ENCODE results near the gene GSK3A.

GRCh38 chr19:42289556-42290041 lies 47.2 kb upstream of the GSK3A start:
- TF ChIP-seq POLR2A (IDR thresholded peaks at IDR 0.05) = no peak
- TF ChIP-seq, protein P1, sequence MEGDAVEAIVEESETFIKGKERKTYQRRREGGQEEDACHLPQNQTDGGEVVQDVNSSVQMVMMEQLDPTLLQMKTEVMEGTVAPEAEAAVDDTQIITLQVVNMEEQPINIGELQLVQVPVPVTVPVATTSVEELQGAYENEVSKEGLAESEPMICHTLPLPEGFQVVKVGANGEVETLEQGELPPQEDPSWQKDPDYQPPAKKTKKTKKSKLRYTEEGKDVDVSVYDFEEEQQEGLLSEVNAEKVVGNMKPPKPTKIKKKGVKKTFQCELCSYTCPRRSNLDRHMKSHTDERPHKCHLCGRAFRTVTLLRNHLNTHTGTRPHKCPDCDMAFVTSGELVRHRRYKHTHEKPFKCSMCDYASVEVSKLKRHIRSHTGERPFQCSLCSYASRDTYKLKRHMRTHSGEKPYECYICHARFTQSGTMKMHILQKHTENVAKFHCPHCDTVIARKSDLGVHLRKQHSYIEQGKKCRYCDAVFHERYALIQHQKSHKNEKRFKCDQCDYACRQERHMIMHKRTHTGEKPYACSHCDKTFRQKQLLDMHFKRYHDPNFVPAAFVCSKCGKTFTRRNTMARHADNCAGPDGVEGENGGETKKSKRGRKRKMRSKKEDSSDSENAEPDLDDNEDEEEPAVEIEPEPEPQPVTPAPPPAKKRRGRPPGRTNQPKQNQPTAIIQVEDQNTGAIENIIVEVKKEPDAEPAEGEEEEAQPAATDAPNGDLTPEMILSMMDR (IDR thresholded peaks at IDR 0.05) = no peak
